Neural progenitor cell (in vitro differentiated cells): ENCODE measurements around the gene ENDOU.

Experiments used
- EZH2 ChIP-seq: fragments of 200-600 bp; sonication (generic); IDR thresholded peaks from 2 replicates; pipeline ENCODE4 v1.6.1; 2017; ENCODE audit warnings: antibody characterized with exemption, mild to moderate bottlenecking, moderate library complexity
- TF ChIP-seq, protein P1 (sequence below): fragments of 200-600 bp; sonication (generic); IDR thresholded peaks from 2 replicates; pipeline ENCODE4 v1.5.1; 2017; ENCODE audit warnings: antibody characterized with exemption, mild to moderate bottlenecking

- TF ChIP-seq, protein P1, sequence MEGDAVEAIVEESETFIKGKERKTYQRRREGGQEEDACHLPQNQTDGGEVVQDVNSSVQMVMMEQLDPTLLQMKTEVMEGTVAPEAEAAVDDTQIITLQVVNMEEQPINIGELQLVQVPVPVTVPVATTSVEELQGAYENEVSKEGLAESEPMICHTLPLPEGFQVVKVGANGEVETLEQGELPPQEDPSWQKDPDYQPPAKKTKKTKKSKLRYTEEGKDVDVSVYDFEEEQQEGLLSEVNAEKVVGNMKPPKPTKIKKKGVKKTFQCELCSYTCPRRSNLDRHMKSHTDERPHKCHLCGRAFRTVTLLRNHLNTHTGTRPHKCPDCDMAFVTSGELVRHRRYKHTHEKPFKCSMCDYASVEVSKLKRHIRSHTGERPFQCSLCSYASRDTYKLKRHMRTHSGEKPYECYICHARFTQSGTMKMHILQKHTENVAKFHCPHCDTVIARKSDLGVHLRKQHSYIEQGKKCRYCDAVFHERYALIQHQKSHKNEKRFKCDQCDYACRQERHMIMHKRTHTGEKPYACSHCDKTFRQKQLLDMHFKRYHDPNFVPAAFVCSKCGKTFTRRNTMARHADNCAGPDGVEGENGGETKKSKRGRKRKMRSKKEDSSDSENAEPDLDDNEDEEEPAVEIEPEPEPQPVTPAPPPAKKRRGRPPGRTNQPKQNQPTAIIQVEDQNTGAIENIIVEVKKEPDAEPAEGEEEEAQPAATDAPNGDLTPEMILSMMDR, result no peak
- no peak for TF ChIP-seq EZH2
Measured at GRCh38 chr12:47672068-47672467, 53.2 kb downstream of the ENDOU start.
